ENCODE results near the gene FLII.
A peak's percentile ranks its signal among the peaks of the same experiment; 100 is the strongest.
"Not testable (repeated sequence)": the region's sequence is repeated elsewhere in the genome, so short reads cannot be mapped to it uniquely, and the experiment has no call there.

FLII gene

DNA sequence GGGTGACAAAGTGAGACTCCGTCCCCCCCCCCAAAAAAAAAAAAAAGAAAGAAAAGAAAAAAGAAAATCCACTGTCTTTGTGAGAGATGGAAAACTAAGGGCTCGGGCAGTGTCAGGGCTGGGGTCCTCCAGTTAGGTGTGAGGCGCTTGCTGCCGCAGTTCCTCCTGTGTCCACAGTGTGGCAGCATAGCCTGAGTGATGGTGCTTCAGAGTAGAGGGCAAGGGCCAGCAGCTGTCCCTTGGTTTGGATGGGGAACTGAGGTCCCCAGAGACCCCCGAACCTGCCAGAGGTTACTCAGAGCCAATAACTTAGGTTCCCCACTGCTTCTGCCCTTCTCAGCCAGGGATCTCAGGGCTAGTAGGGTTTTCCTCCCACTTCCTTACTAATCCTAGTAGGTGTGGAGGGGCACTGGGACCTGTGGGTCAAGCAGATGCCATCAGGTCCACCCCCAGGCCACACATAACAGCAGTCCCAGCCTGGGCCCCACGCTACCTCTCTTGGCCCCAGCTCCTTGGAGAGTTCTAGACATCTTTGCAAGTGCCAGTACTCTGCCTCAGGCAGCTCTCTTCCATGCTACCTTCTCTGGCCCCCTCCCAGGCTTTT lies 41.0 kb downstream of the FLII start:
- DNase-seq (ENCODE audit: low spot score), result peak; percentile 91

DNA sequence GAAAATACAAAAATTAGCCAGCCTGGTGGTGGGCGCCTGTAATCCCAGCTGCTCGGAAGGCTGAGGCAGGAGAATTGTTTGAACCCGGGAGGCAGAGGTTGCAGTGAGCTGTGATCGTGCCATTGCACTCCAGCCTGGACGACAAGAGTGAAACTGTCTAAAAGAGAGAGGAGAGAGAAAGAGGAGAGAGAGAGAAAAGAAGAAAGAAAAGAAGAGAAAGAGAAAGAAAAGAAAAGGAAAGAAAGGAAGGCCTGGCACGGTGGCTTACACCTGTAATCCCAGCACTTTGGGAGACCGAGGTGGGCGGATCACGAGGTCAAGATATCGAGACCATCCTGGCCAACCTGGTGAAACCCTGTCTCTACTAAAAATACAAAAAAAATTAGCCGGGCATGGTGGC lies 41.6 kb downstream of the FLII start:
- DNase-seq (ENCODE audit: low spot score), result not testable (repeated sequence)

DNA sequence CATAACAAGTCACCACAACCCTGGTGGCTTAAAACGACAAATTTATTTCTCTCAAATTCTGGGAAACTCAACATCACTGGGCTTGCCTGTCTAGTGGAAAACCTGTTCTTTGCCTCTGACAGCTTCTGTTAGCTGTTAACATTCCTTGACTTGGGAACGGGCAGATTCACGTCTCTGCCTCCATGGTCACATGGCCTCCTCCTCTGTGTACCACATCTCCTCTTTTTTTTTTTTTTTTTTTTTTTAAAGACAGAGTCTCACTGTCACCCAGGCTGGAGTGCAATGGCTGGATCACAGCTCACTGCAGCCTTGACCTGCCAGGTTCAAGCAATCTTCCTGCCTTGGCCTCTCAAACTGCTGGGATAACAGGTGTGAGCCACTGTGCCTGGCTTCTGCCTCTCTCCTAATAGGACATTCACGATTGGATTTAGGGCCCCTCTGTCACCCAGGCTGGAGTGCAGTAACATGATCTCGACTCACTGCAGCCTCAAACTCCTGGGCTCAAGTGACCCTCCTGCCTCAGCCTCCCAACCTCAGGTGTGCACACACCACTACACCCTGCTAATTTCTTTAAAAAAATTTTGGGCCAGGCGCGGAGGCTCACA lies 44.8 kb downstream of the FLII start:
- DNase-seq (ENCODE audit: low spot score), result no peak

DNA sequence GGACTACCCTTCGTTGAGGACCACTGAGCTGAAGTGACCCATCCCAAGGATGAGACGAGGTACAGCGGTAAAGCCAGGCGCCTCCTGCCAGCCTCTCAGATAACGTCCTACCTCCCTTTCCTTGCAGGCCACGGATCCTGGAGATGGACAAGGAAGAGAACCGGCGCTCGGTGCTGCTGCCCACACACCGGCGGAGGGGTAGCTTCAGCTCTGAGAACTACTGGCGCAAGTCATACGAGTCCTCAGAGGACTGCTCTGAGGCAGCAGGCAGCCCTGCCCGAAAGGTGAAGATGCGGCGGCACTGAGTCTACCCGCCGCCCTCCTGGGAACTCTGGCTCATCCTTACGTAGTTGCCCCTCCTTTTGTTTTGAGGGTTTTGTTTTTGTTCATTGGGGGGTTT lies 50.4 kb downstream of the FLII start:
- DNase-seq (ENCODE audit: low spot score), result no peak

DNA sequence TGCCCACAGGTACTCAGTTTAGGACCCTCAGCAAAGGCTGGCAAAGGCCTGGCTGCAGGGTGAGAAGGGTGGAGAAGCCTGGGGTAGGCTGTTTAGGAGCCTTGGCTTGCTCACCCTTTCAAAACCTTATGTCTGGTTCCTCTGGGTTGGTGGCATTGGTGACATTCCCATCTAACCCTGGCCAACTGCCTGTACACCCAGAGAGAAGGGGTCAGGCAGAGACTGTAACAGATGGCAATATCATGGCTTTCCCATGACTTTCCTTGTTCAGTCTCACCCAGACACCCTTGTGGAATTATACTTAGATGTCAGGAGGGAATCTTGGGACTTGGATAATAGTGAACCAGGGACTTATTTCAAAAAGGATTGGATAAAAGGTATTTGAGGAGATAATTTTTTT lies 51.6 kb downstream of the FLII start:
- DNase-seq (ENCODE audit: low spot score), result no peak

DNA sequence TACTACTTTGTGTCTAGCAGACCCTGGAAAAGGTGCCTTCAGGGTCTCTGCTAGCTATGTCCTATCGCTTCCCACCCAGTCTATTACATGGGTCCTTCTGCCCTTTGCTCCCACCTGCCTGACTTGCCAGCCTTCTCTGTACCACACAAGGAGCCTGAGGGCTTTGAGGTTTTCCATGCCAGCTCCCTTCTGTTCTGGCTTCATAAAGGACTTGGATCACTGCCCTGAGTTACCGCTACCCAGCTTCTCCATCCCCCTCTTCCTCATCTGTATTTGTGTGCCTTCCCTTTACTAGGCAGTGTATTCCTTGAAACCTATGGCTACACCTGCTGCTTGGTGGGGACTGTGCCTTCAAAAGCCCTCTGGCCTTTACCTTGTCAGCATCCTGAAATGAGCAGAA lies 52.7 kb downstream of the FLII start:
- DNase-seq (ENCODE audit: low spot score), result no peak

DNA sequence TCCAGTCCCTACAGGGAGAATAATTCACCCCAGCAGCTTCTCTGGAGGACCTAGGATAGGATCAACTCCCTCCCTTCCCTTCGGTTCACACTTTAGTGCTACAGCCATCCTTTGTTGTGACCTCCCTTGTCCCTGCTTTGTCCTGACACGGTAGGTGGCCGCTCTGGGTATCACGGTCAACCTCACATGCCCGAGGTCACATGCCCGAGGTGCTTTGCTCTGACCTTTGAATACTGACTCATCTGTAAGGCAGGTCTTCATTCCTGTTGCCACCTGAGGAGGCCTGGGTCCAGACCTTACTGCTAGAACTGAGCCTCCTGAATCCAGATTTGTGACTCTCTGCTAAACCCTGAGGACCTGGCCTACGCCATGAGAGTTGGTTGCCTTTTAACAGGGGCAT lies 55.2 kb downstream of the FLII start:
- DNase-seq (ENCODE audit: low spot score), result no peak

DNA sequence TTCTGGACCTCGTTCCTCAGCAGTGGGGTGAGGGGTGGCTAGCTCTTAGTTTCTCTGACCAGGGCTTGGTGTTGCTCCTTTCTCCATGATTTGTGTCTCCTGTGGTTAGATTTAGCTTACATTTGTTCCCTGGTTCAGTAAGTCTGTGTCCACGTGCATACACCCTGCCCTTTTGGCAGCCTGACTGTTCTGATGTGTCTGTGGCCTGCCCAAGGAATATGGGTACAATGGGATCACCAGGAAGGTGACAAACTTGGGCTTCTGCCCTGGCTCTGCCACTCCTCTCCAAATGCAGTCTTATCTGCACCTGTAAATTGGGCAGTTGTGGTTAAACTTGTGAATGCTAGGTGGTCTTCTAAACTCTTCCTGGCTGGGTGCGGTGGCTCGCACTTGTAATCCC lies 57.4 kb downstream of the FLII start:
- DNase-seq (ENCODE audit: low spot score), result no peak

DNA sequence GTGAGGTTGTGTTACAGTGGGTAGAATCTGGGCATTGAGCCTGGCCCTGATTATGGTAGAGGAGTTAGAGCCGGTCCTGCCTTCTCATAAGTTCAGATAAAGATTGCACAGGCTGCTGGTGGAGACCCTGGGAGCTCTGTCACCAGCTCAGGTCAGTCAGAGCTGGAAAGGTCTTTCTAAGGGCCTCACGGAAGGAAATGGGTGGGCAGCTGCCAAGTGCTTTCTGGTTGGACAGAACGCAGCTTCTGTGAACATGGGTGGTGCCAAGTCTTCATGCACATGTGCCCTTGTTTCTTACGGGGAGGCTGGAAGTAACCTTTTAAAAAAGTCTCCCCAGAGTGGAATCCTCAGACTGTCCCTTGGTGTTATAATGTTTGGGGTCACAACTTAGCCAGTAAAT lies 60.0 kb downstream of the FLII start:
- DNase-seq (ENCODE audit: low spot score), result no peak

DNA sequence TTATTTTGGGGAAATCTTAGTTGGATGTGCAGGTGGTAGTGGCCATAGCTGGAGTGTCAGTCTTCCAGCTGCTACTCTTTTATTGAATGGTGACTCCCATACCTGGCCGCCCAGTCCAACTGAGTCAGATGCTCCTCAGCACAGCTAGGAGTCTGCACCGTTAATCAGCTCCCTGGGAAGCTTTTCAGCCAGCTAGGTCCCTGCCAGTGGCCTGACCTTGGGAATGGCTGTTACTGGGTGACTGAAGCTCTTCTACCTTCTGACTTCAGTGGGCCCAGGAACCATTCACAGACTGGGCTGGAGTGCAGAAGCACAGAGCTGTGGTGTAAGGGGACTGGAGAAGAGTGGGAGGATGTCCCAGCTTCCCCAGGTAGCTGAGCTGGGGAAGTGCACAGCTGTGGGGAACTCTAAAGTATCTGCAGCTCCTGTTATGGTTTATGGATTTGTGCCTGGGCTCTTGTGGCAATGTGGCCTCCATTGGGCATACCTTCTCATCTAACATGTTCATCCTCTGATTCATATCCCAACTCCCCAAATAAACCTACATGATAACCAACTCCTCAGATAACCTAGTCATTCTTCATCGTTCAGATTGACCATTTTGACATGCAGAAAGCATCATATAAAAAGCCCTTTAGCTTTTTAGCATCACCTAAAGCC lies 60.9 kb downstream of the FLII start:
- no peak for DNase-seq (ENCODE audit: low spot score)

DNA sequence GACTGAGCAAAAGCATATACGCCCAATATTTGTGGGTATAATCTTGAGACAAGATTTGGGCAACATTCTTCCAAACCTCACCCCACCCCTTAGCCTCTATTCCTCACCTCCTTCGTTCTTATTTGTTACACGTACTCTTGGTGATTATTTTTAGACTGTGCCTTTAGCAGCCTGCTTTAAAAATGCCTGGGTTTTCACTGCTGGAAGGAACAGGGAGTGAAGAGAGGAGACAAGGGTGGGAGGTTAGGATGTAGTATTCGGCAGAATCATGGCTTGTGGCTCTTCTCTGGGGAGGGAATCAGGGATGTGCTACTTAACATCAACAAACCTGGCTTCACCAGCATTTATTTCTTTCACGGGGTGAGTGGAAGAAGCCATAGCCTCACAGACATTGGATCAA lies 63.3 kb downstream of the FLII start:
- DNase-seq (ENCODE audit: low spot score), result no peak

All from iPS-NIHi11 (cell line).